H1 (cell line): ENCODE data around the gene SAT2. TPM values are rescaled to one million over a fixed set of nuclear protein-coding genes. Genes with fewer than 3 reads are reported as not detected.

Experiments
- CTCF ChIA-PET: fragments of 300-600 bp; sonication (Branson Sonifier 250); formaldehyde crosslinking; loops from one replicate; lab custom pipeline; 2021; ENCODE audit not compliant: partially characterized antibody; lab: Charles Lee
- POLR2A ChIA-PET: fragments of 300-600 bp; sonication (Branson Sonifier 250); formaldehyde crosslinking; loops from one replicate; lab custom pipeline; 2021; ENCODE audit warnings: inconsistent platforms; ENCODE audit not compliant: partially characterized antibody; lab: Charles Lee
- DNase-seq, 2 experiments: peaks; one replicate each; pipeline versions ENCODE4 v3.0.0 to v3.0.0-alpha.2; 2010 to 2022; ENCODE audit warnings: low spot score in 2 of 2, low read depth in 1 of 2, mixed read lengths in 1 of 2
- FAIRE-seq: peaks from 2 replicates; lab custom pipeline; 2011; peaks lifted over from hg19 to GRCh38; lab: Jason Lieb, UNC
- H2AFZ ChIP-seq: 2 replicates; pipeline ENCODE4 v1.8.1; 2012; ENCODE audit warnings: low read length, inconsistent platforms
- H2AK5ac ChIP-seq: 2 replicates; pipeline ENCODE4 v1.6.1; 2013; ENCODE audit warnings: low read depth, low read length
- H2BK120ac ChIP-seq: replicated peaks from 2 replicates; pipeline ENCODE3; 2013; ENCODE audit warnings: low read depth, low read length, inconsistent platforms
- H2BK12ac ChIP-seq: 2 replicates; pipeline ENCODE4 v1.6.1; 2013; ENCODE audit warnings: low read depth, low read length
- H2BK15ac ChIP-seq: 2 replicates; pipeline ENCODE4 v1.6.1; 2013; ENCODE audit warnings: low read length
- H2BK20ac ChIP-seq: 2 replicates; pipeline ENCODE4 v1.6.1; 2013; ENCODE audit warnings: low read length
- H2BK5ac ChIP-seq: 2 replicates; pipeline ENCODE4 v1.6.1; 2013; ENCODE audit warnings: low read depth, low read length
- H3K14ac ChIP-seq: 2 replicates; pipeline ENCODE4 v1.6.1; 2013; ENCODE audit warnings: inconsistent platforms; ENCODE audit not compliant: insufficient read length
- H3K18ac ChIP-seq: 2 replicates; pipeline ENCODE4 v1.6.1; 2013; ENCODE audit warnings: low read length; ENCODE audit errors: extremely low read depth
- H3K23ac ChIP-seq: 2 replicates; pipeline ENCODE4 v1.6.1; 2013; ENCODE audit warnings: inconsistent platforms; ENCODE audit not compliant: insufficient read length
- H3K23me2 ChIP-seq: 2 replicates; pipeline ENCODE4 v1.6.1; 2013; ENCODE audit warnings: low read depth, low read length
- H3K27ac ChIP-seq: 2 replicates; pipeline ENCODE4 v1.6.1; 2011; ENCODE audit warnings: low read depth, low read length, inconsistent platforms
- H3K27me3 ChIP-seq, 4 experiments: replicated peaks in 1 of 4; 1 replicate in 1 of 4; 2 replicates in 3 of 4; pipeline versions ENCODE4 v1.6.1 to v1.8.1; 2011 to 2013; ENCODE audit warnings: low read length in 3 of 4, mild to moderate bottlenecking in 3 of 4, inconsistent platforms in 2 of 4, mixed read lengths in 2 of 4, moderate library complexity in 1 of 4; ENCODE audit not compliant: control insufficient read depth in 3 of 4, insufficient read depth in 3 of 4; ENCODE audit errors: extremely low read depth in 1 of 4
- H3K36me3 ChIP-seq, 4 experiments: 2 replicates each; pipeline versions ENCODE4 v1.6.1 to v1.8.1; 2011 to 2013; ENCODE audit warnings: mild to moderate bottlenecking in 4 of 4, low read length in 3 of 4, moderate library complexity in 2 of 4, control low read depth in 1 of 4, inconsistent platforms in 1 of 4; ENCODE audit not compliant: insufficient read depth in 4 of 4, control insufficient read depth in 2 of 4
- H3K4ac ChIP-seq: replicated peaks from 2 replicates; pipeline ENCODE3; 2013; ENCODE audit warnings: low read length, low read depth, mixed read lengths, inconsistent platforms; ENCODE audit not compliant: insufficient read length
- H3K4me1 ChIP-seq, 4 experiments: replicated peaks in 1 of 4; 1 replicate in 1 of 4; 2 replicates in 3 of 4; pipeline versions ENCODE4 v1.6.1 to v1.8.1; 2011 to 2013; ENCODE audit warnings: low read length in 3 of 4, inconsistent platforms in 2 of 4, mixed read lengths in 1 of 4; ENCODE audit not compliant: insufficient read depth in 4 of 4, control insufficient read depth in 3 of 4
- H3K4me2 ChIP-seq, 2 experiments: 2 replicates each; pipeline versions ENCODE4 v1.6.1 to v1.8.1; 2011 to 2013; ENCODE audit warnings: low read depth in 2 of 2, low read length in 2 of 2, control low read depth in 1 of 2, inconsistent platforms in 1 of 2, mild to moderate bottlenecking in 1 of 2; ENCODE audit not compliant: insufficient read depth in 1 of 2
- H3K4me3 ChIP-seq, 4 experiments: fragments of 200-600, 300-600 bp in 1 of 4; sonication (generic), shearing (Covaris generic), sonication (Bioruptor Twin) in 1 of 4; 2 replicates each; pipeline versions ENCODE4 v1.5.1 to v1.8.1; 2011 to 2016; ENCODE audit warnings: low read length in 4 of 4, low read depth in 3 of 4, control low read depth in 2 of 4, inconsistent platforms in 2 of 4, mild to moderate bottlenecking in 2 of 4, mixed read lengths in 1 of 4, moderate library complexity in 1 of 4; ENCODE audit not compliant: insufficient read depth in 2 of 4; ENCODE audit errors: extremely low read depth in 1 of 4
- H3K56ac ChIP-seq: replicated peaks from 2 replicates; pipeline ENCODE3; 2013; ENCODE audit warnings: low read depth, mild to moderate bottlenecking, mixed read lengths, low read length, inconsistent platforms; ENCODE audit not compliant: insufficient read length
- H3K79me1 ChIP-seq: 2 replicates; pipeline ENCODE4 v1.6.1; 2013; ENCODE audit warnings: low read depth, low read length, control low read depth
- H3K79me2 ChIP-seq, 2 experiments: 2 replicates each; pipeline versions ENCODE4 v1.6.1 to v1.8.1; 2012 to 2013; ENCODE audit warnings: low read length in 2 of 2, mild to moderate bottlenecking in 2 of 2, inconsistent platforms in 1 of 2; ENCODE audit not compliant: insufficient read depth in 2 of 2, control insufficient read depth in 1 of 2
- H3K9ac ChIP-seq, 4 experiments: replicated peaks in 1 of 4; 1 replicate in 1 of 4; 2 replicates in 3 of 4; pipeline versions ENCODE4 v1.6.1 to v1.8.1; 2011 to 2013; ENCODE audit warnings: low read depth in 3 of 4, low read length in 3 of 4, control low read depth in 2 of 4, mild to moderate bottlenecking in 2 of 4, moderate library complexity in 2 of 4, inconsistent platforms in 1 of 4; ENCODE audit errors: extremely low read depth in 1 of 4
- H3K9me3 ChIP-seq, 2 experiments: 2 replicates each; pipeline versions ENCODE4 v1.6.1 to v1.8.1; 2012 to 2013; ENCODE audit warnings: mild to moderate bottlenecking in 2 of 2, moderate library complexity in 2 of 2, control low read depth in 1 of 2, inconsistent platforms in 1 of 2, low read depth in 1 of 2, low read length in 1 of 2, mixed read lengths in 1 of 2; ENCODE audit not compliant: insufficient read depth in 2 of 2
- H4K20me1 ChIP-seq, 2 experiments: replicated peaks in 1 of 2; 2 replicates each; pipeline versions ENCODE3 to v1.8.1; 2011 to 2013; ENCODE audit warnings: inconsistent platforms in 2 of 2, low read length in 2 of 2, mild to moderate bottlenecking in 1 of 2; ENCODE audit not compliant: insufficient read depth in 2 of 2, control insufficient read depth in 1 of 2
- H4K5ac ChIP-seq: 2 replicates; pipeline ENCODE4 v1.6.1; 2013; ENCODE audit warnings: low read length, low read depth, mixed read lengths, inconsistent platforms; ENCODE audit not compliant: insufficient read length
- H4K8ac ChIP-seq: 2 replicates; pipeline ENCODE4 v1.8.0; 2013; ENCODE audit warnings: mild to moderate bottlenecking, moderate library complexity, low read length, inconsistent platforms; ENCODE audit not compliant: insufficient read depth; ENCODE audit errors: extremely low read depth
- H4K91ac ChIP-seq: replicated peaks from 2 replicates; pipeline ENCODE3; 2013; ENCODE audit warnings: low read length, mixed read lengths, inconsistent platforms; ENCODE audit not compliant: insufficient read length
- E2F6 ChIP-seq: IDR thresholded peaks from 2 replicates; pipeline ENCODE4 v1.6.1; 2012; ENCODE audit warnings: inconsistent platforms
- GABPA ChIP-seq: IDR thresholded peaks from 2 replicates; pipeline ENCODE4 v1.6.1; 2011; ENCODE audit warnings: mild to moderate bottlenecking, low read length, moderate library complexity, borderline replicate concordance; ENCODE audit not compliant: insufficient read depth
- KDM4A ChIP-seq: IDR thresholded peaks from one replicate; pipeline ENCODE4 v1.7.1; 2012; ENCODE audit warnings: low read depth, mild to moderate bottlenecking, moderate library complexity, low read length, inconsistent platforms; ENCODE audit not compliant: severe bottlenecking
- MAFK ChIP-seq: IDR thresholded peaks from 2 replicates; pipeline ENCODE4 v1.6.1; 2012; ENCODE audit warnings: low read depth, mild to moderate bottlenecking, improper control_type of control experiment, low read length
- MAX ChIP-seq: IDR thresholded peaks from 2 replicates; pipeline ENCODE4 v1.6.1; 2012; ENCODE audit warnings: inconsistent platforms
- PHF8 ChIP-seq: fragments of 200-600 bp; sonication (generic); conservative IDR thresholded peaks from 2 replicates; pipeline ENCODE4 v1.7.1; 2012; ENCODE audit warnings: low read depth, mild to moderate bottlenecking, inconsistent platforms, low read length, moderate library complexity
- POLR2AphosphoS5 ChIP-seq: IDR thresholded peaks from 2 replicates; pipeline ENCODE4 v1.6.1; 2011; ENCODE audit warnings: low read depth, low read length
- RBBP5 ChIP-seq: IDR thresholded peaks from 2 replicates; pipeline ENCODE4 v1.7.1; 2012; ENCODE audit warnings: low read depth, mild to moderate bottlenecking, inconsistent platforms, low read length, moderate library complexity, borderline replicate concordance
- TAF7 ChIP-seq: optimal IDR thresholded peaks from 2 replicates; pipeline ENCODE3; 2011; ENCODE audit warnings: low read depth, mild to moderate bottlenecking, inconsistent platforms, low read length, moderate library complexity, borderline replicate concordance
- WGBS, 2 experiments: shearing (Covaris generic) in 1 of 2; methylation state at CpG; one replicate each; pipeline versions ENCODE4 v1.1.6 to v1.1.7; 2013 to 2015; ENCODE audit warnings: low lambda C conversion rate in 2 of 2, mixed read lengths in 2 of 2, inconsistent platforms in 1 of 2, low coverage in 1 of 2, missing lambda C conversion rate in 1 of 2; ENCODE audit not compliant: insufficient replicate concordance in 2 of 2, insufficient coverage in 1 of 2, insufficient read length in 1 of 2; ENCODE audit errors: extremely low coverage in 1 of 2, missing lambda C conversion rate in 1 of 2; 5-methylcytosine and 5-hydroxymethylcytosine counted together
- polyA plus RNA-seq, 7 experiments: library from polyadenylated mRNA; depleted of rRNA in 3 of 7; stranded (reverse) in 5 of 7; unstranded in 2 of 7; fragments of >200 nt in 5 of 7; fragments of 200-250 nt in 2 of 7; gene quantifications; 1 replicate in 5 of 7; 2 replicates in 1 of 7; 4 replicates in 1 of 7; pipeline versions ENCODE4 v1.2.1 to v1.2.3, GENCODE V29; 2011 to 2013; ENCODE audit warnings: missing spikeins in 2 of 7, mixed read lengths in 2 of 7
- total RNA-seq: library from RNA; stranded (reverse); fragmentation: NEBNext Ultra II Directional; extraction: Animal tissue kit (Norgen Biotek cat#: 25700); gene quantifications from 2 replicates; pipeline ENCODE4 v1.2.1, GENCODE V29; 2021

SAT2 gene
- total and polyA plus RNA-seq, 2 of the 8 experiments (the other 6 are each of a cell fraction or from before 2014, with no cell fraction given), result 36.4 to 72.3 TPM

GRCh38 chr17:7583253-7584109 lies 44.1 kb downstream of the SAT2 start, which contains the start of gene MPDU1:
MPDU1 (plus strand) TSS chr17:7583852; CDS start chr17:7583863, 11 bp downstream.
- H3K4me1 ChIP-seq, result peaks cover 0 to 19% (median 4%) of the 10 kb centered on the region in 4 experiments; a peak in 6 of 7 replicates
- H2BK120ac ChIP-seq, result peak within 1 kb of the TSS; percentile 95
- TF ChIP-seq KDM4A (peak; percentile 43), MAX (peak; percentile 83), E2F6 (peak; percentile 90), PHF8 (peak; percentile 87), RBBP5 (no peak), GABPA (peak; percentile 89; the same call in 1 of the 2 replicates), MAFK (no peak), TAF7 (peak; percentile 84), POLR2AphosphoS5 (peak; percentile 90)

More at GRCh38 chr17:7583253-7584109, 44.1 kb downstream of the SAT2 start, which contains the start of gene MPDU1:
- Histone ChIP-seq H4K20me1 (peaks cover 0 to 2% of the 10 kb centered on the region in 2 experiments), H3K9ac (peak within 1 kb of the TSS; percentile 59 to 100 (median 91)), H4K8ac (peak within 1 kb of the TSS; percentile 99), H3K4me2 (peak within 1 kb of the TSS; percentile 67), H2BK20ac (no peak within 1 kb of the TSS), H4K5ac (peak within 1 kb of the TSS; percentile 99), H3K27ac (peak within 1 kb of the TSS; percentile 98), H3K18ac (peak within 1 kb of the TSS; percentile 99), H3K4ac (peak within 1 kb of the TSS; percentile 86), H4K91ac (peak within 1 kb of the TSS; percentile 100), H3K4me3 (peak within 1 kb of the TSS; percentile 47 to 95 (median 70)), H3K23me2 (peaks cover 15% of the 10 kb centered on the region; the same call in 1 of the 2 replicates), H2AK5ac (peak within 1 kb of the TSS; percentile 92), H3K27me3 (no peaks in the 10 kb centered on the region), H3K56ac (peak within 1 kb of the TSS; percentile 97), H2BK5ac (peak within 1 kb of the TSS; percentile 99), H2AFZ (0 out of 2 replicates have a peak within 1 kb of the TSS, but pooled peaks have one; percentile 68), H3K23ac (no peak within 1 kb of the TSS), H3K36me3 (peaks cover 0 to 16% (median 4%) of the 10 kb centered on the region in 4 experiments; a peak in 4 of 8 replicates), H3K79me1 (peaks cover 4% of the 10 kb centered on the region), H3K9me3 (no peaks in the 10 kb centered on the region), H3K79me2 (no peaks in the 10 kb centered on the region), H2BK12ac (peak within 1 kb of the TSS; percentile 93), H2BK15ac (peak within 1 kb of the TSS; percentile 88), H3K14ac (no peak within 1 kb of the TSS)
- ChIA-PET CTCF (interaction anchor here (0.6 to 2.0 kb wide), 11 partner anchors 9 to 140 kb away, joined by 3 to 8 read pairs (median 5); partner anchors contain the start of genes SENP3, TNFSF13 and TP53), POLR2A (interaction anchor here (0.7 to 28.5 kb wide), 39 partner anchors 11 to 376 kb away, joined by 3 to 1144 read pairs (median 4); partner anchors contain the start of genes ACAP1, ATP1B2, CD68 and FXR2)
- FAIRE-seq, result no peak
- DNase-seq, result peak in 1 of 2 experiments; percentile 95
- WGBS, 2 experiments, result 52% methylated on average over 65 of the region's 69 CpGs; no CpG with 5 or more reads in 1 of the 2 experiments
